Neural cell (in vitro differentiated cells): ENCODE data around the gene FJX1. TPM values are rescaled to one million over a fixed set of nuclear protein-coding genes. Genes with fewer than 3 reads are reported as not detected.

ENCODE experiments used
- H2AFZ ChIP-seq: fragments of 200-600, 300-800 bp; sonication (generic), shearing (Covaris generic); 2 replicates; pipeline ENCODE4 v1.6.0; 2014; ENCODE audit warnings: low read depth, mild to moderate bottlenecking, antibody characterized with exemption, low read length, moderate library complexity
- H3F3A ChIP-seq: fragments of 200-600 bp; shearing (Covaris generic); 2 replicates; pipeline ENCODE4 v1.6.1; 2016; ENCODE audit warnings: mild to moderate bottlenecking, moderate library complexity, mixed read lengths, antibody characterized with exemption, low read length; ENCODE audit not compliant: insufficient read depth, poor library complexity, severe bottlenecking
- H3K27ac ChIP-seq: fragments of 200-600, 300-800 bp; sonication (generic), shearing (Covaris generic); 2 replicates; pipeline ENCODE4 v1.5.1; 2014; ENCODE audit warnings: mild to moderate bottlenecking, low read length, moderate library complexity
- H3K27me3 ChIP-seq: fragments of 300-800, 200-600 bp; sonication (generic), shearing (Covaris generic); 2 replicates; pipeline ENCODE4 v1.6.0; 2014; ENCODE audit warnings: mild to moderate bottlenecking, low read depth, low read length, moderate library complexity; ENCODE audit not compliant: insufficient read depth
- H3K36me3 ChIP-seq: fragments of 300-800, 200-600 bp; sonication (generic), shearing (Covaris generic); 2 replicates; pipeline ENCODE4 v1.5.1; 2014; ENCODE audit warnings: mild to moderate bottlenecking, antibody characterized with exemption, low read length, moderate library complexity; ENCODE audit not compliant: insufficient read depth
- H3K4me2 ChIP-seq: fragments of 300-800, 200-600 bp; sonication (generic), shearing (Covaris generic); 2 replicates; pipeline ENCODE4 v1.6.0; 2014; ENCODE audit warnings: mild to moderate bottlenecking, low read length
- H3K4me3 ChIP-seq: fragments of 300-800, 200-600 bp; sonication (generic), shearing (Covaris generic); 2 replicates; pipeline ENCODE4 v1.5.1; 2014; ENCODE audit warnings: mild to moderate bottlenecking, low read length, moderate library complexity
- H3K79me2 ChIP-seq: fragments of 200-600 bp; shearing (Covaris generic); replicated peaks from 2 replicates; pipeline ENCODE4 v1.6.0; 2014; ENCODE audit warnings: mild to moderate bottlenecking, low read length, moderate library complexity; ENCODE audit not compliant: insufficient read depth
- H3K9ac ChIP-seq: fragments of 300-800, 200-600 bp; sonication (generic), shearing (Covaris generic); 2 replicates; pipeline ENCODE4 v1.6.1; 2016; ENCODE audit warnings: mild to moderate bottlenecking, low read length, mixed read lengths
- H3K9me2 ChIP-seq: fragments of 200-600 bp; shearing (Covaris generic); 2 replicates; pipeline ENCODE4 v1.6.1; 2016; ENCODE audit warnings: mild to moderate bottlenecking, low read length, mixed read lengths; ENCODE audit not compliant: insufficient read depth
- H3K9me3 ChIP-seq: fragments of 200-600, 300-800 bp; sonication (generic), shearing (Covaris generic); 2 replicates; pipeline ENCODE4 v1.6.1; 2016; ENCODE audit warnings: mild to moderate bottlenecking, mixed run types, low read length, moderate library complexity, mixed read lengths
- H4K20me1 ChIP-seq: fragments of 200-600 bp; shearing (Covaris generic); 2 replicates; pipeline ENCODE4 v1.6.1; 2016; ENCODE audit warnings: mild to moderate bottlenecking, mixed run types; ENCODE audit not compliant: insufficient read depth
- CTCF ChIP-seq: fragments of 450-650 bp; IDR thresholded peaks from 2 replicates; pipeline ENCODE4 v1.5.1; 2014; ENCODE audit warnings: antibody characterized with exemption, mild to moderate bottlenecking, moderate library complexity; ENCODE audit not compliant: poor library complexity, severe bottlenecking
- EP300 ChIP-seq: fragments of 450-650 bp; conservative IDR thresholded peaks from 2 replicates; pipeline ENCODE4 v1.6.1; 2014; ENCODE audit warnings: antibody characterized with exemption, mild to moderate bottlenecking, moderate library complexity; ENCODE audit not compliant: poor library complexity, severe bottlenecking
- EZH2 ChIP-seq: fragments of 200-600, 300-800 bp; shearing (Covaris generic), sonication (generic); IDR thresholded peaks from 2 replicates; pipeline ENCODE4 v1.6.1; 2014; ENCODE audit warnings: antibody characterized with exemption, low read length, borderline replicate concordance, mild to moderate bottlenecking; ENCODE audit not compliant: insufficient read depth, poor library complexity, severe bottlenecking
- MXI1 ChIP-seq: fragments of 450-650 bp; conservative IDR thresholded peaks from 2 replicates; pipeline ENCODE4 v1.6.1; 2014; ENCODE audit warnings: antibody characterized with exemption, mild to moderate bottlenecking; ENCODE audit not compliant: poor library complexity, severe bottlenecking
- POLR2AphosphoS5 ChIP-seq: IDR thresholded peaks from 2 replicates; pipeline ENCODE4 v1.6.1; 2012
- RAD21 ChIP-seq: fragments of 450-650 bp; conservative IDR thresholded peaks from 2 replicates; pipeline ENCODE4 v1.6.1; 2014; ENCODE audit warnings: antibody characterized with exemption, mild to moderate bottlenecking, moderate library complexity
- REST ChIP-seq: IDR thresholded peaks from 2 replicates; pipeline ENCODE4 v1.6.1; 2012; ENCODE audit warnings: borderline replicate concordance
- SMC3 ChIP-seq: fragments of 450-650 bp; conservative IDR thresholded peaks from 2 replicates; pipeline ENCODE4 v1.6.1; 2014; ENCODE audit warnings: antibody characterized with exemption, mild to moderate bottlenecking, moderate library complexity; ENCODE audit not compliant: poor library complexity
- TAF1 ChIP-seq: IDR thresholded peaks from 2 replicates; pipeline ENCODE4 v1.6.1; 2012; ENCODE audit warnings: low read depth
- polyA plus RNA-seq: library from polyadenylated mRNA; depleted of rRNA; stranded (reverse); fragments of >200 nt; gene quantifications from 2 replicates; pipeline ENCODE4 v1.2.3, GENCODE V29; 2014

FJX1 gene
- polyA plus RNA-seq, 1 donor from 2014 or later: 56.3 TPM

GRCh38 chr11:35624316-35624715 lies 6.1 kb downstream of the FJX1 start:
- Histone ChIP-seq H3K27me3 (no peaks in the 10 kb centered on the region), H3F3A (peaks cover 2% of the 10 kb centered on the region), H3K79me2 (peaks cover 31% of the 10 kb centered on the region), H3K27ac (no peak overlapping the region), H3K9me2 (no peaks in the 10 kb centered on the region), H3K36me3 (no peaks in the 10 kb centered on the region), H3K4me2 (no peak overlapping the region), H4K20me1 (no peaks in the 10 kb centered on the region), H3K4me3 (no peak overlapping the region), H3K9me3 (no peaks in the 10 kb centered on the region), H2AFZ (no peak overlapping the region), H3K9ac (no peak overlapping the region)
- TF ChIP-seq EP300 (no peak), MXI1 (no peak), RAD21 (no peak), POLR2AphosphoS5 (no peak), REST (no peak), CTCF (no peak), EZH2 (no peak), TAF1 (no peak), SMC3 (no peak)

- Histone ChIP-seq H3K27me3 (no peaks in the 10 kb centered on the region), H3K9me2 (no peaks in the 10 kb centered on the region), H3K36me3 (no peaks in the 10 kb centered on the region), H3K27ac (no peak overlapping the region), H3F3A (no peaks in the 10 kb centered on the region), H2AFZ (no peak overlapping the region), H3K4me3 (no peak overlapping the region), H3K9ac (no peak overlapping the region), H3K9me3 (no peaks in the 10 kb centered on the region), H4K20me1 (no peaks in the 10 kb centered on the region), H3K79me2 (peaks cover 26% of the 10 kb centered on the region), H3K4me2 (no peak overlapping the region)
- no peak for TF ChIP-seq REST
- no peak for TF ChIP-seq EZH2
- TF ChIP-seq RAD21: no peak
- no peak for TF ChIP-seq POLR2AphosphoS5
- no peak for TF ChIP-seq EP300
- no peak for TF ChIP-seq MXI1
- no peak for TF ChIP-seq CTCF
Observed at GRCh38 chr11:35624781-35625180, 6.5 kb downstream of the FJX1 start.
